OCI-LY3 (cell line): Measurements from ENCODE around the gene DAP.

Source experiments
- EZH2phosphoT487 ChIP-seq: fragments of 200-600 bp; shearing (Covaris generic); IDR thresholded peaks from 2 replicates; pipeline ENCODE4 v1.6.1; 2018; ENCODE audit warnings: antibody characterized with exemption, mixed run types, low read depth
- TF ChIP-seq, protein P1 (sequence below): fragments of 200-600, 300-600 bp; sonication (generic); IDR thresholded peaks from 2 replicates; pipeline ENCODE4 v1.5.1; 2014; ENCODE audit warnings: antibody characterized with exemption, low read length, low read depth

DNA sequence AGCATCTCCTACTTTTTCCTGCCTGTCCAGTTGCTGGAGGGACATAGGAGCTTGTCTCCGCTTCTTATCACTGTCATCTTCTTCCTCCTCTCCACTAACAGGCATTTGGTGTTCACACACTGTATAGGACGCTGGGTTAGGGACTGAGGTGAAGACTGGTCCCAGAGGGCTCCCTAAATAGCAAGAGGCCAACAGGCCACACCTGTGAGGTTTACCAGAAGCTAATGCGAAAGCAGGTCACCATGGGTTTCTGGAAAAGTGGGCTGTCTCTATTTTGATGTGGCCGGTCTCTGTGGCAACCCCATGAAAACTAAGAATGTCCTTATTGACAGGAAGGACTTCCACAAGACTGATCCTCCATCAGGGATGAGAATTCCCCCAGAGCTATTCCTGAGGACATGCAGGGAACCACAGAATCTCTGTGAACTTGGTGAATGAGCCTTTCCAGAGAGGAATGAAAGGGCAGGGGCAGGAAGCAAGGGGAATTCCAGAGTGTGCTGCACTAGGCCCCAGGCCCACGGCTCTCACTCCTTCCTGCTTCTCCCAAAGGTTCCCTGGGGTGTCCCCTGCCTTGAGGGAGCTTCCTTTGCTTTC, 61.7 kb downstream of the DAP start:
- TF ChIP-seq, protein P1, sequence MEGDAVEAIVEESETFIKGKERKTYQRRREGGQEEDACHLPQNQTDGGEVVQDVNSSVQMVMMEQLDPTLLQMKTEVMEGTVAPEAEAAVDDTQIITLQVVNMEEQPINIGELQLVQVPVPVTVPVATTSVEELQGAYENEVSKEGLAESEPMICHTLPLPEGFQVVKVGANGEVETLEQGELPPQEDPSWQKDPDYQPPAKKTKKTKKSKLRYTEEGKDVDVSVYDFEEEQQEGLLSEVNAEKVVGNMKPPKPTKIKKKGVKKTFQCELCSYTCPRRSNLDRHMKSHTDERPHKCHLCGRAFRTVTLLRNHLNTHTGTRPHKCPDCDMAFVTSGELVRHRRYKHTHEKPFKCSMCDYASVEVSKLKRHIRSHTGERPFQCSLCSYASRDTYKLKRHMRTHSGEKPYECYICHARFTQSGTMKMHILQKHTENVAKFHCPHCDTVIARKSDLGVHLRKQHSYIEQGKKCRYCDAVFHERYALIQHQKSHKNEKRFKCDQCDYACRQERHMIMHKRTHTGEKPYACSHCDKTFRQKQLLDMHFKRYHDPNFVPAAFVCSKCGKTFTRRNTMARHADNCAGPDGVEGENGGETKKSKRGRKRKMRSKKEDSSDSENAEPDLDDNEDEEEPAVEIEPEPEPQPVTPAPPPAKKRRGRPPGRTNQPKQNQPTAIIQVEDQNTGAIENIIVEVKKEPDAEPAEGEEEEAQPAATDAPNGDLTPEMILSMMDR = no peak
- TF ChIP-seq EZH2phosphoT487 = no peak
